ENCODE results near the gene METTL4. TPM values are rescaled to one million over a fixed set of nuclear protein-coding genes. Genes with fewer than 3 reads are reported as not detected.
A peak's percentile ranks its signal among the peaks of the same experiment; 100 is the strongest.
"Not testable (repeated sequence)": the region's sequence is repeated elsewhere in the genome, so short reads cannot be mapped to it uniquely, and the experiment has no call there.

The METTL4 gene
- total RNA-seq, 1 donor: 10.5 TPM

DNA sequence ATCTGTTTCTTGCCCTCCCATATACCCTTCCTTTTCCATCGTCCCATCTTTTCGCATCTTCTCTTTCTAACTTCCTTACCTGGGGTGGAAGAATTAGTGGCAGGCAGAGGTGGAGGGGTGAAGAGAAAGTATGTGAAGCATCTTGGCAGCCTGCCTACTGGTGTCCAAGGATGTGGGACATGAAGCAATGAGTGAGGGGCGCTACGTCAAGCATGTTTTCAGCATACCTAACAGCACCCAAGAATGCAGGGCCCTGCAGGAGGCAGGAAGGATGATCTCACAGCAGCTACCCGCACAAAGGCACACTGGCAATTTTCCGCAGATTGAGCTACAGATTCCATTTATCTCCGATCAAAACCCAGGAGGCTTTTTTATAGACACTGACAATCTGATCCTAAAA is 42.2 kb downstream of the METTL4 start:
- H3K36me3 ChIP-seq (ENCODE audit: insufficient read depth, low read length): no peaks in the 10 kb centered on the region
- H3K79me2 ChIP-seq (ENCODE audit: insufficient read depth, low read length): no peaks in the 10 kb centered on the region
- H3K9me3 ChIP-seq (ENCODE audit: low read depth, low read length): no peaks in the 10 kb centered on the region
- no peak overlapping the region for H3K4me3 ChIP-seq (ENCODE audit: insufficient read depth, low read length)
- DNase-seq (ENCODE audit: insufficient read length, low spot score, missing footprints): no peak
- no peaks in the 10 kb centered on the region for H3K4me1 ChIP-seq (ENCODE audit: insufficient read depth, low read length)
- H3K27me3 ChIP-seq (ENCODE audit: insufficient read depth, low read length): no peaks in the 10 kb centered on the region
- no peak overlapping the region for H2AFZ ChIP-seq (ENCODE audit: low read length)
- no peaks in the 10 kb centered on the region for H4K20me1 ChIP-seq (ENCODE audit: insufficient read depth, low read length)
- H3K4me2 ChIP-seq (ENCODE audit: insufficient read depth, low read length): no peak overlapping the region
- no peak overlapping the region for H3K27ac ChIP-seq (ENCODE audit: low read depth, low read length)
- TF ChIP-seq, protein P1, sequence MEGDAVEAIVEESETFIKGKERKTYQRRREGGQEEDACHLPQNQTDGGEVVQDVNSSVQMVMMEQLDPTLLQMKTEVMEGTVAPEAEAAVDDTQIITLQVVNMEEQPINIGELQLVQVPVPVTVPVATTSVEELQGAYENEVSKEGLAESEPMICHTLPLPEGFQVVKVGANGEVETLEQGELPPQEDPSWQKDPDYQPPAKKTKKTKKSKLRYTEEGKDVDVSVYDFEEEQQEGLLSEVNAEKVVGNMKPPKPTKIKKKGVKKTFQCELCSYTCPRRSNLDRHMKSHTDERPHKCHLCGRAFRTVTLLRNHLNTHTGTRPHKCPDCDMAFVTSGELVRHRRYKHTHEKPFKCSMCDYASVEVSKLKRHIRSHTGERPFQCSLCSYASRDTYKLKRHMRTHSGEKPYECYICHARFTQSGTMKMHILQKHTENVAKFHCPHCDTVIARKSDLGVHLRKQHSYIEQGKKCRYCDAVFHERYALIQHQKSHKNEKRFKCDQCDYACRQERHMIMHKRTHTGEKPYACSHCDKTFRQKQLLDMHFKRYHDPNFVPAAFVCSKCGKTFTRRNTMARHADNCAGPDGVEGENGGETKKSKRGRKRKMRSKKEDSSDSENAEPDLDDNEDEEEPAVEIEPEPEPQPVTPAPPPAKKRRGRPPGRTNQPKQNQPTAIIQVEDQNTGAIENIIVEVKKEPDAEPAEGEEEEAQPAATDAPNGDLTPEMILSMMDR (IDR thresholded peaks at IDR 0.05; ENCODE audit: extremely low read depth, low read depth, low read length): no peak

DNA sequence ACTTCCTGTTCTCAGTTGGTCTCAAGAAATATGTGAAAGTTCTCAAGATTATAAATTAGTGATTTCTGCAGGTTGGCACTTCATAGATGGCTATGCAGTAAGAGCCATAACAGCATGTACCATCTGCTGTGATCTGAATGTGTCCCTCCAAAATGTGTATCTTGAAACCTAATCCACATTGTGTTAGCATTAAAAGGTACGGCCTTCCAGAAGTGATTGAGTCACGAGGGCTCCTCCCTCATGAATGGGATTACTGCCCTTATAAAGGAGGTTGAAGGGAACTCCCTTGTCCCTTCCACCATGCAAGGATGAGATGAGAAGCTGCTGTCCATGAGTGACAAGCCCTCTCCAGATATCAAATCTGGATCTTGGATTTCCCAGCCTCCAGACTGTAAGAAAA is 45.0 kb downstream of the METTL4 start:
- no peak overlapping the region for H3K4me3 ChIP-seq (ENCODE audit: insufficient read depth, low read length)
- no peaks in the 10 kb centered on the region for H3K27me3 ChIP-seq (ENCODE audit: insufficient read depth, low read length)
- H4K20me1 ChIP-seq (ENCODE audit: insufficient read depth, low read length): no peaks in the 10 kb centered on the region
- no peak overlapping the region for H2AFZ ChIP-seq (ENCODE audit: low read length)
- TF ChIP-seq, protein P1 (IDR thresholded peaks at IDR 0.05; ENCODE audit: extremely low read depth, low read depth, low read length): no peak
- no peak overlapping the region for H3K4me2 ChIP-seq (ENCODE audit: insufficient read depth, low read length)
- no peaks in the 10 kb centered on the region for H3K9me3 ChIP-seq (ENCODE audit: low read depth, low read length)
- H3K4me1 ChIP-seq (ENCODE audit: insufficient read depth, low read length): no peaks in the 10 kb centered on the region
- no peaks in the 10 kb centered on the region for H3K79me2 ChIP-seq (ENCODE audit: insufficient read depth, low read length)
- no peak overlapping the region for H3K27ac ChIP-seq (ENCODE audit: low read depth, low read length)
- no peak for DNase-seq (ENCODE audit: insufficient read length, low spot score, missing footprints)
- no peaks in the 10 kb centered on the region for H3K36me3 ChIP-seq (ENCODE audit: insufficient read depth, low read length)

DNA sequence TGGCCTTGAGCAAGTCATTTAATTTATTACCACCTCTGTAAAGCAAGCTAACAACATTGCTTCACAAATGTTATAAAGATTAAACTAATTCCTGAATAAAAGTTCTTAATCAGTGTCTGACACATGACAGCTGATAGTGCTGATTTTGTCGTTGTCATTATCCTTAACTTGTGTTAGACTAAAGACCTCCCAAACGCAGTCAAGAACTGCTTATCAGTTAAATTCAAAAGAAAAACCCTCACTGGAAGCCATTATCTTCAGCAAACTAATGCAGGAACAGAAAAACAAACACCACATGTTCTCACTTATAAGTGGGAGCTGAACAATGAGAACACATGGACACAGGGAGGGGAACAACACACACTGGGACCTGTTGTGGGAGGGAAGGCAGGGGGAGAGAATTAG is 46.5 kb downstream of the METTL4 start:
- peak overlapping the region; percentile 41 for H2AFZ ChIP-seq (ENCODE audit: low read length)
- H3K79me2 ChIP-seq (ENCODE audit: insufficient read depth, low read length); H3K36me3 ChIP-seq (ENCODE audit: insufficient read depth, low read length); H3K4me1 ChIP-seq (ENCODE audit: insufficient read depth, low read length); H4K20me1 ChIP-seq (ENCODE audit: insufficient read depth, low read length); H3K27me3 ChIP-seq (ENCODE audit: insufficient read depth, low read length); H3K4me2 ChIP-seq (ENCODE audit: insufficient read depth, low read length); H3K4me3 ChIP-seq (ENCODE audit: insufficient read depth, low read length); H3K9me3 ChIP-seq (ENCODE audit: low read depth, low read length); H3K27ac ChIP-seq (ENCODE audit: low read depth, low read length); DNase-seq (ENCODE audit: insufficient read length, low spot score, missing footprints): not testable (repeated sequence)

DNA sequence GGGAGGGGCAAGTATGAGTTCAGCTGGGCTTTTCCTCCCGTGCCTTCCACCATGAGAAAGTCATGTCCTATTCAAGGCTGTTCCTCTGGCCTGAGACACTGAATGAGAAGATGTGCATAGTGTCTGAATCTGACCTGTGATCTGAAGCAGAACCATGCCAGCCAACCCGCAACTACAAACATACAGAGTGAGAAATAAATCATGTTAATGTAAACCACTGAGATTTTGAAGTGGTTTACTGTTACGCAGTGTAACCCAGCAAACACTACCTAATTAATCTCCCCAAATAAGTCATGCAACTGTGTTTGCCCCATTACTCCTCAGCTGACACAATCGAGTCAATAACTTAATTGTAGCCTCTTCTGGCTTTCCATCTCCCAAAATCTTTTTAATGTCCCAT is 49.2 kb downstream of the METTL4 start:
- H3K36me3 ChIP-seq (ENCODE audit: insufficient read depth, low read length): no peaks in the 10 kb centered on the region
- H3K9me3 ChIP-seq (ENCODE audit: low read depth, low read length): no peaks in the 10 kb centered on the region
- H3K27me3 ChIP-seq (ENCODE audit: insufficient read depth, low read length): no peaks in the 10 kb centered on the region
- H3K4me2 ChIP-seq (ENCODE audit: insufficient read depth, low read length): no peak overlapping the region
- H3K27ac ChIP-seq (ENCODE audit: low read depth, low read length): no peak overlapping the region
- no peak overlapping the region for H2AFZ ChIP-seq (ENCODE audit: low read length)
- H3K4me1 ChIP-seq (ENCODE audit: insufficient read depth, low read length): no peaks in the 10 kb centered on the region
- DNase-seq (ENCODE audit: insufficient read length, low spot score, missing footprints): no peak
- no peaks in the 10 kb centered on the region for H3K79me2 ChIP-seq (ENCODE audit: insufficient read depth, low read length)
- TF ChIP-seq, protein P1 (IDR thresholded peaks at IDR 0.05; ENCODE audit: extremely low read depth, low read depth, low read length): no peak
- H4K20me1 ChIP-seq (ENCODE audit: insufficient read depth, low read length): no peaks in the 10 kb centered on the region
- no peak overlapping the region for H3K4me3 ChIP-seq (ENCODE audit: insufficient read depth, low read length)

All from osteoblast (primary cell).